OCI-LY1 (cell line): ENCODE results near the gene IFNK.

ENCODE experiments used
- H2AFZ ChIP-seq: fragments of 200-600 bp; sonication (generic), shearing (Covaris generic); 2 replicates; pipeline ENCODE4 v1.6.0; 2014; ENCODE audit warnings: antibody characterized with exemption, mild to moderate bottlenecking, low read length
- H3F3A ChIP-seq: fragments of 200-600 bp; sonication (generic), shearing (Covaris generic); 2 replicates; pipeline ENCODE4 v1.6.0; 2014; ENCODE audit warnings: mild to moderate bottlenecking, antibody characterized with exemption, low read length, moderate library complexity; ENCODE audit not compliant: insufficient read depth
- H3K27ac ChIP-seq: fragments of 200-600 bp; sonication (generic); 2 replicates; pipeline ENCODE4 v1.5.1; 2014; ENCODE audit warnings: low read length, mixed run types, mild to moderate bottlenecking, low read depth; ENCODE audit not compliant: poor library complexity, severe bottlenecking
- H3K27me3 ChIP-seq: fragments of 200-600 bp; sonication (generic); 2 replicates; pipeline ENCODE4 v1.6.0; 2014; ENCODE audit warnings: antibody characterized with exemption, mild to moderate bottlenecking, low read length, moderate library complexity; ENCODE audit not compliant: insufficient read depth
- H3K36me3 ChIP-seq: fragments of 200-600 bp; sonication (generic); 2 replicates; pipeline ENCODE4 v1.6.1; 2014; ENCODE audit warnings: mild to moderate bottlenecking, antibody characterized with exemption, low read length, moderate library complexity, mixed read lengths; ENCODE audit not compliant: insufficient read depth
- H3K4me1 ChIP-seq: fragments of 200-600 bp; sonication (generic); 2 replicates; pipeline ENCODE4 v1.5.1; 2014; ENCODE audit warnings: mild to moderate bottlenecking, low read length, moderate library complexity; ENCODE audit not compliant: insufficient read depth, severe bottlenecking
- H3K4me2 ChIP-seq: fragments of 200-600 bp; sonication (generic), shearing (Covaris generic); 2 replicates; pipeline ENCODE4 v1.6.1; 2014; ENCODE audit warnings: low read length
- H3K4me3 ChIP-seq: fragments of 200-600 bp; sonication (generic); 2 replicates; pipeline ENCODE4 v1.5.1; 2014; ENCODE audit warnings: low read length, low read depth, mild to moderate bottlenecking, mixed read lengths; ENCODE audit not compliant: poor library complexity, severe bottlenecking
- H3K79me2 ChIP-seq: fragments of 200-600 bp; shearing (Covaris generic); 2 replicates; pipeline ENCODE4 v1.6.1; 2016; ENCODE audit warnings: mixed run types, low read length, mixed read lengths; ENCODE audit not compliant: insufficient read depth
- H3K9ac ChIP-seq: fragments of 200-600 bp; sonication (generic), shearing (Covaris generic); 2 replicates; pipeline ENCODE4 v1.6.1; 2014; ENCODE audit warnings: mild to moderate bottlenecking, low read length, mixed read lengths
- H3K9me2 ChIP-seq: fragments of 200-600 bp; sonication (generic), shearing (Covaris generic); 2 replicates; pipeline ENCODE4 v1.6.1; 2014; ENCODE audit warnings: low read depth, mild to moderate bottlenecking, low read length, mixed read lengths
- H3K9me3 ChIP-seq: fragments of 200-600 bp; shearing (Covaris generic); 2 replicates; pipeline ENCODE4 v1.6.1; 2014; ENCODE audit warnings: low read length, mixed read lengths
- H4K20me1 ChIP-seq: fragments of 200-600 bp; sonication (generic), shearing (Covaris generic); 2 replicates; pipeline ENCODE4 v1.6.0; 2016; ENCODE audit warnings: mild to moderate bottlenecking, low read length; ENCODE audit not compliant: insufficient read depth
- CTCF ChIP-seq: fragments of 200-600 bp; sonication (generic), shearing (Covaris generic); IDR thresholded peaks from 2 replicates; pipeline ENCODE4 v1.5.1; 2017; ENCODE audit warnings: mild to moderate bottlenecking, antibody characterized with exemption, low read length, moderate library complexity, mixed read lengths
- EZH2 ChIP-seq: fragments of 200-600 bp; sonication (generic), shearing (Covaris generic); IDR thresholded peaks from 2 replicates; pipeline ENCODE4 v1.8.0; 2017; ENCODE audit warnings: borderline replicate concordance, mixed run types, mild to moderate bottlenecking, antibody characterized with exemption, low read length, moderate library complexity, mixed read lengths

Gene IFNK

DNA sequence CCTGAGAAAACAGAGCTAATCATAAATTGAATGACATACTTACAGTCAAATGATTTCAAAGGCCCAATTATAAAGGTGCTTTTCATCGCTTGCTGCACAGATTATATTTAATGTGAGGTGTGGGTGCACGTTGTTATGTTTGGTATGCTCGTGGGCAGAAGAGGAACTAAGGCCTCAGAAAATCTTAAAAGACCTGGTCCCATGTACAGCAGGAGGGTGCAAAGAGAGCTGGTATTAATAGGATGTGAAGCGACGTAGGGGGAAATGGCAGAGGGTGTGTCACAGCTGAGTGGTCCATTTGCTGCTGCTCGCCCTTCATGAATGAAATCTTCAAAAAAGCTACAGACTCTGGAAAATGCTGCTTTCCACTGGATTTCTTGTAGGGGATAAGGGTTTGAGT lies 40.5 kb upstream of the IFNK start:
- Histone ChIP-seq H3K4me3 (no peak overlapping the region), H4K20me1 (no peaks in the 10 kb centered on the region), H3K9me2 (no peaks in the 10 kb centered on the region), H3K4me1 (no peaks in the 10 kb centered on the region), H3K9me3 (no peaks in the 10 kb centered on the region), H3K36me3 (no peaks in the 10 kb centered on the region), H3K9ac (no peak overlapping the region), H3K27ac (no peak overlapping the region), H2AFZ (no peak overlapping the region), H3F3A (no peaks in the 10 kb centered on the region), H3K4me2 (no peak overlapping the region), H3K79me2 (no peaks in the 10 kb centered on the region), H3K27me3 (no peaks in the 10 kb centered on the region)
- TF ChIP-seq EZH2 (no peak), CTCF (no peak)

DNA sequence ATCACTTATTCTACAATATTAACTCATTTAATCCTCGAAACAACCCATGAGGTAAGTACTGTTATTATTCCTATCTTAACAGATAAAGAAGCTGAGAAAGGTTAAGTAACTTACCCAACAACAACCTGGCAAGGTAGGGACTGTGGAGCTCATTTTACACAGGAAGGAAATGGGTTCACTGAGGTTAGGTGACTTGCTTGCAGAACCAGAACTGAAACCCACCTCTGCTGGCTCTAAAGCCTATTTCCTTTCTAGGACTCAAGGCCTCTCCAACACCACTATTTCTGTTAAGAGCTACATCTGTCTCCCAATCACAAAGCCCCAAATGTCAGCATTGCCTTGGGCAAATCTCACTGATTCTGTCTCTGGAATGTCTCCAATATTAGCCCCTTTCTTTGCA lies 38.9 kb upstream of the IFNK start:
- no peaks in the 10 kb centered on the region for H3K36me3 ChIP-seq
- H3K27ac ChIP-seq = no peak overlapping the region
- H2AFZ ChIP-seq = no peak overlapping the region
- no peak overlapping the region for H3K4me3 ChIP-seq
- H4K20me1 ChIP-seq = no peaks in the 10 kb centered on the region
- TF ChIP-seq EZH2 (no peak), CTCF (no peak)
- no peaks in the 10 kb centered on the region for H3K4me1 ChIP-seq
- no peak overlapping the region for H3K9ac ChIP-seq
- no peaks in the 10 kb centered on the region for H3K79me2 ChIP-seq
- no peak overlapping the region for H3K4me2 ChIP-seq
- no peaks in the 10 kb centered on the region for H3K9me2 ChIP-seq
- H3K27me3 ChIP-seq = no peaks in the 10 kb centered on the region
- H3F3A ChIP-seq = no peaks in the 10 kb centered on the region
- no peaks in the 10 kb centered on the region for H3K9me3 ChIP-seq

DNA sequence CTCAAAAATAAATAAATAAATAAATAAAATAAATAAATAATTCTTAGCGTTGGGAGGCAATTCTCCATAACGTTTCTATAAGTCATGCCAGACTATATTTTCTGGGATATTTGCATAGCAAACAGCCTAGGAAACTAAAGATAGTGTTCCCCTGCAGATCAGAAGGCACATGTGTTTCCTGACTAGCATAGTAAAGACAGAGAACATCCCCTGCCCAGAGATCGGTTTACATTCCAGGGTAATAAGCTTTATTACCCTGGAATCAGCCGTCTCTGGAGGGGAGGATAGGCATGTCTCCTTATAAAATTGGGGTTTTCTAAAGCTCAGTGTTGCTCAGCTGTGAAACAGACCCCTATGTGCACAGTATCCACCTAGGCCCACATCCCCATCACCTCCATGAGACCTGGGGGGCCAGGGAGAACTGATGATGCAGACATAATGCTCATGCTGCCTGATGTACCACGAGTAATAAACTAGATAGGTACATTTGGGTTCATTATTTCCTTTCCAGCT lies 36.9 kb upstream of the IFNK start:
- Histone ChIP-seq H3K9me2 (no peaks in the 10 kb centered on the region), H3K9me3 (no peaks in the 10 kb centered on the region), H4K20me1 (no peaks in the 10 kb centered on the region), H3K9ac (no peak overlapping the region), H3K4me1 (no peaks in the 10 kb centered on the region), H3F3A (no peaks in the 10 kb centered on the region), H3K27me3 (no peaks in the 10 kb centered on the region), H3K4me3 (no peak overlapping the region), H3K27ac (no peak overlapping the region), H3K36me3 (no peaks in the 10 kb centered on the region), H2AFZ (no peak overlapping the region), H3K4me2 (no peak overlapping the region), H3K79me2 (no peaks in the 10 kb centered on the region)
- TF ChIP-seq CTCF (no peak), EZH2 (no peak)
